ENCODE measurements around the gene MBL2.

MBL2 gene

DNA sequence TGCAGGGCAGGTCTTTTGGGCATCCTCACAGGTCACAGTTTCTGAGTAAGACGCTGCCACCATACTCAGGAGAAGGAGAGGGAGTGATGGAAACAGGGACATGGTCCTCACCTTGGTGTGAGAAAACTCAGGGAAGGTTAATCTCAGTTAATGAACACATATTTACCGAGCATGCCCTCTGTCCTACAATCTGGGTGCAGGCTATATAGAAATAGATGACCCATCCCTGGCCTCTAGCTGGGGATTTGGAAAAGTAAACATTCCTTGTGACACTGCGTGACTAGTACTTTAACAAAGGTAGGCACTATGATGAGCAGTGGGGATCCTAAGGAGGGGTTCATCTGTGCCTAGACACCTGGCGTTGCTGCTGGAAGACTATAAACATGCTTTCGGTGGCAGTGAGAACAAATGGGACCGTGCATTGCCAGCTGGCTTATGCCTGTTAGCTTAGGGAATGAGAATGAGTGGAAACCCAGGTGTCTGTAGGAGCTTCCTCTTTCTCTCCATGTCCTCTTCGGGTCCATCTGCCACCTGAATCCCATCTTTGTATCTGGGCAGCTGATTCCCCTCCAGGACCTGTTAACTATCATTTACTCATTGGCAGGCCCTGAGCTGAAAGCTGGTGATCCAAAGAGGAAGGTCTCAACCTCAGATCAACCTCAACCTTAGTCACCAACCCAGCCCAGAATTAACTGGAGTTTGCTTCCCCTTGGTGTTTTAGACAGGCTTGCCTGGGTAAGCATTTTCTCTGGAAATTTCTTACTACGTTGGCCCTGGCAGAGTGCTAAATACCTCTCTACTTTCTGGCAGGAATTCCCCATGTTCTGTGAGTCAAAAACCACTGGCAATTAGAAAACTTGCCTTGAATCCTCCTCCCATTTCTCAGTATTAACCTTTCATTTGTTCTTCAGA lies 794 bp downstream of the MBL2 start:
- no peak for DNase-seq

DNA sequence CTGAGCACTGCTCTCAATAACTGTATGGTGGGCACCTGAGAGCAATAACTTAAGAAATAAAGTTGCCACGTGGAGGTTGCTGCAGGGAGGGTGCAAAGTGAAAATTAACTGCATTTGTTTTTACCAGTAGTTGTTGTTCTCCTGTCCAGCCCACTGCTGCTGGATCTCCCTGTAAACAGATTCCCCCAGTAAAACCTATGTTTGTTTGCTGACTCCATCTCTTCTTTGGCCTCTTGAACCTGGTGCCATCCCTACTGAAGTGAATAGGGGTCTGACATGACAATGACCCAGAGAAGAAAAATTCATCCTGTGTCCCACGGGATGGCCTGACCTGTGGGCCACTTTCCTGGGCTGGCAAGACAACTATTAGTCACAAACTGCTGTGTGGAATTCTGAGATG lies 1.7 kb downstream of the MBL2 start:
- DNase-seq, result no peak

DNA sequence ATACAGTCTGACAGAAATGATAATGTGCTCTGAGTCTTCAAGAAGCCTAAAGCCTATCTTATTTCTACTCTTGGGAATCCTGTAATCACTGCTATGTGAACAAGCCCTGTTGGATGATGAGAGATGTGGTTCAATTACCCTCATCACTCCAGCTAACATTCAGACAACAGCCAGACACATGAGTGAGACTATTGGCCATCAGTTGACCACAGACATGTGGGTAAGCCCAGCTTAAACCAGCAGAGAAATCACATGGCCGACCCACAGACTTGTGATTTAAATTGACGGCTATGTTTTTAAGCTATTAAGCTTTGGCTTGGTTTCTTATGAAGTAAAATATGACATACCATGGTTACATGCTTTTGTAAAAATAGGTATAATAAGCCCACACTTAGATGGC lies 2.6 kb downstream of the MBL2 start:
- no peak for DNase-seq

DNA sequence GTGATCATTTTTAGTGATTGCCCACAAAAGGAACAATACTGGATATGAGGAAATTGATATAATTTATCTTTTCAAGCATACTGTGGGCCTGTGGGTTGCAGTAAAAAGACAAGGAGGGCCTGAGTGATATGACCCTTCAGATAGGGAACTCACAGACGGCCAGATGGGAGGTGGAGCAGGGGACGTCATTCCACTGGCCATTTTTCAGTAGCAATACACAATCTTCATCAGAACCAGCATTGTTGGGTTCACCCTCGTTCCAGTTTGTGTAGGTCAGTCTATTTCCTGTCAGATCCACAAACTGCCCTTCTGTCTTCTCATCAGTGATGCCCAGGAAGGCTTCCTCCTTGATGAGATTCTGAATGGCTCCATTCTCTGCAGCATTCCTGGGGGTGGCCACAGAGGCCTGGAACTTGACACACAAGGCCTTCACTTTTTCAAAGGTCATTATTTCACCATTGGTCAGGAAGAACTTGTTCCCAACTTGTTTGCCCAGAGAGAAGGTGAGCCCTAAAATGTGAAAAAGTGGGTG lies 4.5 kb downstream of the MBL2 start:
- DNase-seq, result no peak

DNA sequence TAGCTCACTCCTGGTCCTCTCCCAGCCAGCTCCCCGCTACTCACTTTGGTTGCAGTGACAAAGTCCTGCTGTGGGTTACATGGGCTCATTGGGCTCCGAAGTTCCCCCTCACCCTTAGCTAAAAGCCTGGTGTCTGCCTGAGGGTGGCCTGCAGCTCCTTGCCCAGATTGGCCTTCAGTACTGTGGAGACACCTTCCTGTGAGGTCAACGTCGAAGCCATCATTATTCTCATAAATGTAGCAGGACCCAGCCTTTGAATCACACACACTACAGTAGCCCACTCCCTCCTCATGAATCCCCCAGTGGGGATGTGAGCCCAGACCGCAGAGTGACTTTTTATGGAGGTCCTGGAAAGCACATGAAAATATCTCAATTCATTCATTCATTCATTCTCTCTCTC lies 10.5 kb downstream of the MBL2 start:
- DNase-seq, result no peak

DNA sequence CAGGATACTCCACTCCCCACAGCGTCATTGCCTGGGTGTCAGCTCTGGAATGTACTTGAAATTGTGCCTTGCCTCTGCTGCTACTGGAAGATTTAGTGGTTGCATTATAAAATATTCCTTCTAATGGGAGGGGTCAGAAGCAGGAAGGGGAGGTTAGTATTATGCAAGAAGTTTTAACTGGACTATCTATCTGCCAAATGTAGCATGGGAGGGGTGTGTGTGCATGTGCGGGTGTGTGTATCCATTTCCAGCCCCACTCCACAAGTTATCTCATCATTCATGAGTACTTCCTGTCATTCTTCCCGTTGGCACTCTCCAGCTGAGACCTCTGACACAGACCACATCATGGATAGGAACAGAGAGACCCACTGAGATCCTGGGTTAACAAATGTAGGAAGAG lies 13.4 kb downstream of the MBL2 start:
- no peak for DNase-seq

DNA sequence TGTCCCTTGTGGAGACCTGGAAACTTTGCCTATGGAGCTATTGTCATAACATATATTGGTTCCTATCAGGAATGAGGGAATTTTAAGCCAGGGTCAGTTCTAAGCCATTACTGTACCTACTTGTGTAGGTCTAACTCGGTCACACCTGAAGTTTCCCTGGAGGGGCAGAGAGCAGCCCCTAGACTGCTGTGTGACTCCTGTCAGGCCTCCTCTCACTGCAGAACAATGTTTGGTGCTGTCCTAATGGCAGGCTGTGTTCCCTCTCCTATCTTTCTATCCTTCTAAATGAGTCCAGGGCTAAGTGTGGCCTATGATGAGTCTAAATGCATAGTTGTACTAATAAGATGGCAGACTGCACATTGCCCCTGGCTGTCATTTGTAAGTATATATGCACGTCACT lies 14.2 kb downstream of the MBL2 start:
- no peak for DNase-seq

DNA sequence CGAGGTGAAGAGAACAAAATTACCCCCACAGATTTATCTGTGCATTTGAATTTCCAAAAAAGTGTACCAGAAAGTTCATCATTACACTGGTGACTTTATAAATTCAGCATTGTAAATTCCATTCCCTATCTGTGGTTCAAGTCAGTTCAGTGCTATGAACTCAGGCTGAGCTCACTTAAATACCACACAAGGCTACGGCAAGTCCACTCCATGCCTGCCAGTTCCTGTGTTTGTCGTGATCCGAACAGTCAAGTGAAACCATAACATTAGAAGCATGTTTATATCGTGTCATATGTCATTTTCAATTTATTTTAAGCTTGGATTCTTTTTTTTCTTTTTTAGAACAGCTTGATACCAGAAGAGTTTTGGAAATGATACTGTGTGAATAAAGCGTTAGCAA lies 14.8 kb downstream of the MBL2 start:
- no peak for DNase-seq

DNA sequence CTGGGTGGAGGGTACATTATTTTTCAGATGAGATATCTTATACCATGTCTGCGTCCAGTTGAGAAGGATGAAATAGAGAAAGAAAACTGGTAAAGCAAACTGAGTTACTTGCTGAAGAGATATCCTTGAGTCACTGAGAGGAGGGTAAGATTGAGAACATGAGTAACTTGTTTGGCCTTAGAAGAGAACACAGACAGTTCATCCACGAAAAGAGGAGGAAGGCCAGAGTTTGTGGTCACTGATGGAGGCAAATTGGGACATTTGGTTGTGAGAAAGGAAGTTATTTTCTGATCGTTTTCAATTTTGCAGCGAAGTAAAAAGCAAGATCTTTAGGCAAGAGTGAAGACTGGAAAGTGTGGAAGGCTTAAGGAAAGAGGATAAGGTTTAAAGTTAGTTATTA lies 15.6 kb downstream of the MBL2 start:
- DNase-seq, result no peak

DNA sequence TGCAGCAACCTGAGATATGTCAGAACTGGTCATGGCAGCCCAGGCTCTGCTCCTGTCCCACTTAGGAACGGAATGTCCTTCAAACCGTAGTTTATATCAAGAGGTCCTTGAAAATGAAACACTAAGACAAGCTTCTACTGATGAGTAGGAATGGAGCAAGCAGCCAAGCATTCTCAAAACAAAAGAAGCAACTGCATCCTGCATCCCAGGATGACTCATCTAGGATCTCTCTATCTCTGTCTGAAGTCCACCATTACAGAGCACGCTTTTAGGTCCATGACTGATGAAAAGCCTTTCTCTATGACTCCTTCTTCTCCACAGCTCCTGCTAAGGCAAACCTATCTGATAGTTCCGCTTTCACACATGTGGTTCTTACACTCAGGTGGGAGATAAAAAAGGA lies 16.3 kb downstream of the MBL2 start:
- DNase-seq, result peak; percentile 20

DNA sequence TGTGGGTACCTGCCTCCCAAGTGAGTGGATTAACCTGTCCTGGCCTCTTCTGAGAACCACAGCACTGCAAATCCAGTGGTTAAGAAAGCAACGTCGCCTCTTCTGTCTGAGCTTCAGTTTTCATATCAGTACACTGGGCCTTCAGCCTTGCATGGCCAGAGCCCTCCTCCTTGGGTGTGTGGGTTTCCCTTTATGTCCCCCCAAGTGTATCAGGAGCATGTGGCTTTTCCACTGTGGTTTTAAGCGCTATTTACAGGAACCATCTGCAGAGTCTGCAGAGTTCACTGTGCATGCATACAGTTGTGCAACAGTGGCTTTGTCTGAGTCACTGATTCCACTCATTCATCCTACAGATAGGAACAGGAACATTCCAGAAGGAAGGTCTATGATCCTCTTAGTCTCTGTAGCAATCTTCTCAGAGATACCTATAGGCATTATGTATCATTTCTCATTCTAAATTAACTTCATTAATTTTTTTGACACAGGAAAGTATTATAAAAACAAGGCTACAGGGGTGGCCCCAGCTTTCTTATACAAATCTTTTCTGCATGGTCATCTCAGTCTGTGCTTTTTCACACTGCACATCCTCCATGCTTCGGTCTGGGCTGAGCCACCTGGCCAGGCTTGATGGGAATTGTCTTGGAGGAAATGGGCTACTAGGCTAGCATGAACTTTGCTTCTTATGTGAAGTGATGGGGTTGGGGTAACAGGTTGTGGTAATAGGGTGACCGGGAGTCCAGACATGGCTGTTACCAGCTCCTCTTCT lies 17.1 kb downstream of the MBL2 start:
- DNase-seq, result no peak

DNA sequence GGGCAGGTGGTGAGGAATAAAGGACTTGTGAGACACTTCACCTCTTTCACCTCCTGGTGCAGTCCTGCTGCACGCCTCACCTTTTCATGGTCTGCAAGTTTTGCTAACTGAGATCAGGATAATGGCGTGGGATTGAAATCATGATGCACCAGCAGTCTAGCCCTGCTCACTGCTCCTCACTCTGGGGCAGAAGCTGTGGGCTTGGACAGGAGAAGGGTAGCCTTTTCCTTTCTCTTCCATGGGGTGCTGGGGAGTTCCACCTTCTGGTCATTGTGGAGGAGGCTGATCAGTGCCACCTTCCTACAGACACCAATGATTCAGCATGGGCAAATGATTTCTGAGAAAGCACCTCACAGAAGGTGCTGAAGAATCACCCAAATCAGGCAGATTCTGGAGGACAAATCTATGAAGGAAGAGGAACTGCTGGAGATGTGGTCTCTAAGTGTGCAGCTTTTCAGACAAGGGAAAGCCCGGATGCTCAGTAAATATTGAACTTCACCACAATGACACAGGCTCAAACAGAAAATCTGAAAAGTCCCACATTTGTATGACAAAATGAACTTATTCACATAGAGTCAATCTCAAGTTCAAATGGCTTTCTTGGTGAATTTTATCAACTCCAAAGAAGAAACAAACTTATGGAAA lies 19.7 kb downstream of the MBL2 start:
- DNase-seq, result no peak

DNA sequence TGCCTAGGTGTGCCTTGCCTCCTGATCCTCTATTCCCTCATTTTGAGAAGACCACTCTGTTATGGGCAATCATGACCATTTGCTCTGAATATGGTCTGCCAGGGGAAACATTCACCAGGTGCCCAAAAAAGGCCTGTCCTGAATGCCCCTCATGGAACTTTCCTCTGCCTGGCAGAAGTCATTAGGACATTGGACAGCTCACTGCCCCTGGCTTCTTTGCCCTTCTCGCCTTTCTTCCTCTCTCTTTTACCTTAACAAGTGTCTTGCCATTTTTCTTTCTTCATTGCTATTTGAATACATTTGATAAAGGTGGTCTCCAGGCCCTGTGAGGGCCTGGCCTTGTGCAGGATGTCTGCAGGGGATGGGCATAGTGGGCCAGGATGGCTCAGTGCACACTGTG lies 20.3 kb downstream of the MBL2 start:
- DNase-seq, result no peak

DNA sequence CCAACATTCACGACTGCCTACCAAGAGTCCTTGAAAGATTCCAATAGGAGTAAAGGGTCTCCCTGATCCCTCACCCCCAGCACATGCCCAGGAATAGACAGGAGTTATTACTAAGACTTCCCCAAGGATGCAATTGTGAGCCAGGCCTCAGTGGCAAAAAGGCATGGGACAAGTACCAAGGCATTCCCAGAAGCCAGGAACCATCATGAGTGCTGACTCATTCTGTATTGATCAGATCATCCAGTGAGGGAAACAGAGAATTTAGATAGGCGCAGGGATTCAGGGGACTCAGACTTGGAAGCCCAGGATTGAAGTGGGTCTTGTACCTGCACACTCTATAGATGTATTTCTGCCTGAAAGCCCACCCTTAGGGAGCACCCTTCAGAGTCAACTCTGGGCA lies 21.2 kb downstream of the MBL2 start:
- no peak for DNase-seq

DNA sequence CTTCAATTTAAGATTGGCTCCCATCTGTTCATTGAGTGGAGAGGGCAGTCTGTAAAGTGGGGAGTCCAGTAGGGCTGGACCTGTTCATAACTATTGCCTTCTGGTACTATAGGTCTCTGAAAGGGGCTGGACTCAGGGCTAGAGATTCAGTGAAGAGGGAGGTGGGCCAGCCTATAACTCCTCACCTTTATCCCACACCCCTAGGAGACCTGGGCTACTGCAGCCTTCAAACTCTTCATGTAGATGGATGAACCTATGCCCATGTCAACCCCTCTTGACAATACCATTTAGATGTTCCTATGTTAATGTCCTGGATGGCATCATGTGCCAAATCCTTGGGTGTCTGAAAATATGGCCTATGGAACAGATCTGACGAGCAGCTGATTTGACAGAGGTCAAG lies 22.0 kb downstream of the MBL2 start:
- DNase-seq, result no peak

DNA sequence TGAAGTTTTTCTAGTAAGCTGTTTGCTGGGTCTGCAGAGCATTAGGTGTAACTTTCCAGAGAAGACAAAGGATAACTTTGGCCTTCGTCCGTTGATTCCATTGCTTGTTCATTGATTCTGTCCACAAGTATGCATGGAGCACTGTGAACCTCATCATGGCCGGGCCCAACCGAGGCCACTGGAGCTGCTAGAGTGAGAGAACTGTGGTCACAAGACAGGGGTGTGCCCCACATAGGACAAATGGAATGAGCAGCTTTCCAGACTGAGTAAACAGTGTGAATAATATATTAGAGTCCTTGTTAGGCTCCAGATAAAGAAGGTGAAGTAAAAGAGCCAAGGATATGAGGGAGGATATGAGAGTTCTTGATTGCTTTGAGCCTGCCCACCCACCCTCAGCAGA lies 24.9 kb downstream of the MBL2 start:
- DNase-seq, result no peak

DNA sequence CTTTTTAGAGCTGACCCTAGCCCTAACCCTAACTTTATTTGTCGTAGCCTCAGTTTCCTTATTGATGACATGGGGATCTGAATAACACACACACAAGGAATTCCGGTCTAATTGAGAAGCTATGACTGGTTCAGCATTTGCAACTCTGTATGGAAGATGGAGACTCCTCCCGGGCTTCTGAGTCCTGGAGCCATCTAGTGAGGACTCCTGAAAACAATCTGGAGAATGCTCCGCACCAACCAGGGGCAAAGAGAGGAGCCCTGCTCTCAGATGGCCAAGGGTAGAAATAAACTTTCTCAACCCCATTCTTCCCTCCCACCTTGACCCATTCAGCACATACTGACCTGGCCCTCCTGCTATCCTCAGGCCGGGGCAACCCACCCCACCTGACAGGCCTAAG lies 26.4 kb downstream of the MBL2 start:
- DNase-seq, result no peak

DNA sequence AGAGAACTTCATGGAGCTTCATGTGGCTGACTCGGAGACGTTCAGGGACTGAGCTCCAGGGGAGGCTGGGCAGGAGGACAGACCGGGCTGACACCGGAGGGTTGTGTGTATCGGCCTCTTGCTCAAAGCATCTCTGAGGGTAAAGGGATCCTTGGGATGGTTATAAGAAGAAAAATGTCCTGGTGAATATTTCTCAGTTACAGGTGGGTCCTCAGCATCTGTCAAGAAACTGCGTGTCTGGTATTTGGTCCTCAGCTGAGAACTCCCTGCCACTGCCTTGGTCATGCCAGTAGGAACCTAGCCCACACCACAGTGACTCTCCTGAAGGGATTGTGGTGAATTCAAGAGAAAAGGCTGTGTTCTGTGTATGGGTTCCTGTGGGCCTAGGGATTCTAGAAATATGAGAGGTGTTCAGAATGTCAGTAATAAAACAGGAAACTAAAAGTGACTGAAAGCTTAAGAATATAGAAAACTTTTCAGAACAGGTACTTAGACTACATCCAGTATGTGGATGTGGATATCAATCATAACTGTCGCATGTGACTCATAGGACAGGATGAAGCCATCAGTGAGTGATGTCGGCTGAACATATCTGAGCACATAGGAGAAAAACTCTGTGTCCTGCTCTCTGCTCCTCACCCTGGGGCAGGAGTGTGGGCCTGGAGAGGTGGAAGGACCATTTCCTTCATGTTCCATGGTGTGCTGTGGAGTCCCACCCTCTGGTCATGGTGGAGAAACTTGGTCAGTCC lies 28.4 kb downstream of the MBL2 start:
- DNase-seq, result no peak

DNA sequence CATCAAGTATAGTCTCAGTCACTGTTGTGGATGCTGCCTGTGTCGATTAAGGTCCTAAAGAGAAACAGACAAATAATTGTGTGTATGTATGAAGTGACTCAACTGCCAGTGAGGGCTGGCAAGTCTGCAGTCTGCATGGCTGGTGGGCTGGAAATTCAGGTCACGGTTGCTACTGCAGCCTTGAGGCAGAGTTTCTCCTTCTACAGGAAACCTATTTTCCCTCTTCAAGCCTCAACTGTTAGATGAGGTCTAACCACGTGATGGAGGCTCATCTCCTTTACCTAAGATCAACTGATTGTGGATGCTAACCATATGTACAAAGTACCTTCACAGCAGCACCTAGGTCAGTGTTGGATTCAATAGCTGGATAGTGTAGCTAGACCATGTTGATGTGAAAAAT lies 29.9 kb downstream of the MBL2 start:
- DNase-seq, result no peak

DNA sequence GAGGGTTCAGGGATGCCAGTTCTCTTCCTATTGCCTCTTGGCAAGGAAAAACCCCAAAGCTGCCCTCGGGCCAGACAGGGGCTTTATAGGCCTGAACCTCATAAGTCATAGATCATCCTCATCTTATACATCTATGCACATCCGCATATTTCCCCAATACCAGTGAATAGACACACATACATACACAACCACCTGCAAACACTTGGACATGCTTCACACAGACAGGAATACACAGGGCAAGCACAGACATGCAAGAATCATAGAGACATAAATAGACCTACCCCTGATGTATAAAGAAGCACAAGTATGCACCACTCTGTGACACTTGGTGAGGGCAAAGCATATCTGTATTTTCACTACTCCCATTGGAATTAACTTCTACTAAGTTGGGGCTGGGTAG lies 30.7 kb downstream of the MBL2 start:
- peak; percentile 44 for DNase-seq

DNA sequence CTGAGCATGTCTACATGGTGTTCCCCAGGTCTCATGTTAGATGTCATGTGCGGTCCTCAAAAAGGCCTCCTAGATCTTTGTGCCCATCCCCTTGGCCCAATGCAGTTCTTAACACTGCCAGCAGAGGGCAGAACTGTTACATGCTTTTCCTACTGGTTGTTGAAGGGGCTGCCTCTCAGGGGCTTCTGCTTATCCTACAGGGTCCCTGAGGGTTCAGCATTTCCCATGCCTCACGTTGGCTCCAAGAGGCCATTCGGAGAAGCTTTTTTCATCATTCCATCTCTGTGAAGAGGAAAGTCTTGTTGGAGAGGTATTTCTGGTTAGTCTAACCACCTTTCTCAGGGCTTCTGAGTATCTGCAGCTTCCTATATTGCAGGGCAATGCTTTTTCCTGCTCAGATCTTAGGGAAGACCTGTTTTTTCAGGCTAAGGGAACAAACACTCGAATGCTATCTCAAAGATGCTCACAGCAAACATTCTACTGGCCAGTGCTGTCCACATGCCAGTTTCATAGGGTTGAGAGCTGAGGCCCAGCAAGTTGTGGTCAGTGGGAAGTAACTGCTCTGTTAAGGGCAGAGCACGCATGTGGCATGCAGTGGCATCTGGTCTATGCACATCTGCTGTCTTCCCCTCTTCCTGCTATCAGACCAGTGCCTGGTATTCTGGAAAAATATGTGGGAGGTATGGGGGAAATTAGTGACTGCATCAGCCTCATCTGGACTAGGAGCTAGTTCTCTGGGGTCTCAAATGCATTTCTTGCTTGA lies 31.5 kb downstream of the MBL2 start:
- DNase-seq, result peak; percentile 58

DNA sequence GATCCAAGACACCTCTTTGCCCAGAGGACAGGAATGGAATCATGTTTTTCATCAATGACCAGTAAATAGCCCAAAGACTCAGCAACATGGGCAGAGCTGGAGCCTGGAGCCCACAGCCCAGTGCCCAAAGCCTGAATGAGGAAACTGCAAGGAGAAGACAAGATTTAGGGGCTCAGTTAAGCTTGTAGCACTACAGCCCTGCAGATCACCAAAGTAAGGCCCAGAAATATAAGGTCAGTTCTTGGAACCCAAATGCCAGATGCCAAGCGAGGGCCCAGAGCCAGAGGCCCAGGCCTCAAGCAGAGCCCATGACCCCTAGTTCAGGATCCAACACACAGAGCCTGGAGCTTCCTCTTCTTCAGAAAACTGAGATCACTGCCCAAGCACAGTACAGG lies 32.4 kb downstream of the MBL2 start:
- no peak for DNase-seq
